ENCODE results near the gene LRRC8B.
A peak's percentile ranks its signal among the peaks of the same experiment; 100 is the strongest.

Gene LRRC8B

GRCh38 chr1:89548122-89548857, 23.7 kb downstream of the LRRC8B start:
- no peak for DNase-seq

GRCh38 chr1:89550995-89551394, 26.4 kb downstream of the LRRC8B start:
- DNase-seq: no peak

GRCh38 chr1:89552471-89553081, 27.9 kb downstream of the LRRC8B start:
- DNase-seq: peak; percentile 76 to 78

- DNase-seq: no peak
Observed at GRCh38 chr1:89553157-89553556, 28.5 kb downstream of the LRRC8B start.

- no peak for DNase-seq
Observed at GRCh38 chr1:89555550-89555949, 30.9 kb downstream of the LRRC8B start.

- DNase-seq: peak in 1 of 2 experiments; percentile 11
Observed at GRCh38 chr1:89556726-89557444, 32.3 kb downstream of the LRRC8B start.

GRCh38 chr1:89557445-89557825, 32.8 kb downstream of the LRRC8B start:
- DNase-seq: no peak

- no peak for DNase-seq
Observed at GRCh38 chr1:89557956-89558355, 33.3 kb downstream of the LRRC8B start.

GRCh38 chr1:89563957-89564604, 39.5 kb downstream of the LRRC8B start:
- DNase-seq: no peak

- DNase-seq: no peak
Observed at GRCh38 chr1:89565521-89565920, 40.9 kb downstream of the LRRC8B start.

GRCh38 chr1:89566761-89567174, 42.1 kb downstream of the LRRC8B start:
- DNase-seq: no peak

- DNase-seq: no peak
Observed at GRCh38 chr1:89567797-89568196, 43.2 kb downstream of the LRRC8B start.

GRCh38 chr1:89573410-89573809, 48.8 kb downstream of the LRRC8B start:
- no peak for DNase-seq

- DNase-seq: no peak
Observed at GRCh38 chr1:89574621-89575020, 50.0 kb downstream of the LRRC8B start.

GRCh38 chr1:89575207-89575606, 50.6 kb downstream of the LRRC8B start:
- DNase-seq: no peak

GRCh38 chr1:89576013-89576412, 51.4 kb downstream of the LRRC8B start:
- no peak for DNase-seq

- DNase-seq: no peak
Observed at GRCh38 chr1:89578151-89578550, 53.5 kb downstream of the LRRC8B start.

GRCh38 chr1:89578946-89579684, 54.5 kb downstream of the LRRC8B start:
- DNase-seq: no peak

GRCh38 chr1:89580036-89580435, 55.4 kb downstream of the LRRC8B start:
- DNase-seq: no peak

GRCh38 chr1:89581859-89582258, 57.2 kb downstream of the LRRC8B start:
- no peak for DNase-seq

- DNase-seq: no peak
Observed at GRCh38 chr1:89582571-89582970, 57.9 kb downstream of the LRRC8B start.

- no peak for DNase-seq
Observed at GRCh38 chr1:89584211-89584610, 59.6 kb downstream of the LRRC8B start.

- DNase-seq: no peak
Observed at GRCh38 chr1:89584781-89585180, 60.2 kb downstream of the LRRC8B start.
